K562 (cell line): Measurements from ENCODE around the gene PARS2. TPM values are rescaled to one million over a fixed set of nuclear protein-coding genes. Genes with fewer than 3 reads are reported as not detected.

ENCODE experiments used
- CHD4 ChIP-seq: fragments of 200-600 bp; sonication (generic); IDR thresholded peaks from 3 replicates; pipeline ENCODE4 v1.6.1; 2012; ENCODE audit warnings: low read depth, mild to moderate bottlenecking, mixed read lengths, low read length, inconsistent platforms; ENCODE audit not compliant: insufficient read depth, insufficient replicate concordance, poor library complexity, severe bottlenecking
- GABPB2 ChIP-seq: fragments of 250-450 bp; sonication (Bioruptor Pico); conservative IDR thresholded peaks from 2 replicates; pipeline ENCODE4 v1.5.1; 2021; ENCODE audit warnings: mild to moderate bottlenecking
- GATA2 ChIP-seq: sonication (generic); formaldehyde crosslinking; IDR thresholded peaks from 2 replicates; pipeline ENCODE4 v1.4.0; 2020; ENCODE audit warnings: mild to moderate bottlenecking, missing genetic modification reagents
- HDGF ChIP-seq: fragments of 450-650 bp; IDR thresholded peaks from 2 replicates; pipeline ENCODE4 v1.6.1; 2016
- L3MBTL2 ChIP-seq: fragments of 450-650 bp; IDR thresholded peaks from 2 replicates; pipeline ENCODE4 v1.6.1; 2016; ENCODE audit warnings: mild to moderate bottlenecking, moderate library complexity
- NCOA4 ChIP-seq: fragments of 450-650 bp; IDR thresholded peaks from 2 replicates; pipeline ENCODE4 v1.6.1; 2018; ENCODE audit warnings: mild to moderate bottlenecking; ENCODE audit not compliant: partially characterized antibody
- PURB ChIP-seq: sonication (generic); formaldehyde crosslinking; IDR thresholded peaks from 2 replicates; pipeline ENCODE4 v1.9.0; 2021; ENCODE audit warnings: low read depth, mild to moderate bottlenecking, missing genetic modification reagents
- RBBP5 ChIP-seq: fragments of 200-600 bp; sonication (generic); IDR thresholded peaks from 2 replicates; pipeline ENCODE4 v1.6.1; 2012; ENCODE audit warnings: borderline replicate concordance, mild to moderate bottlenecking, low read length, control low read depth, inconsistent platforms; ENCODE audit not compliant: insufficient read depth, poor library complexity, severe bottlenecking
- SMARCE1 ChIP-seq: fragments of 450-650 bp; IDR thresholded peaks from 2 replicates; pipeline ENCODE4 v1.7.1; 2016; ENCODE audit warnings: mild to moderate bottlenecking
- ZBTB1 ChIP-seq: sonication (generic); formaldehyde crosslinking; IDR thresholded peaks from 2 replicates; pipeline ENCODE4 v1.8.1; 2023; ENCODE audit warnings: missing genetic modification reagents, low read depth, mild to moderate bottlenecking, borderline replicate concordance
- ZC3H11A ChIP-seq: IDR thresholded peaks from 2 replicates; pipeline ENCODE4 v1.6.1; 2012; ENCODE audit warnings: low read depth, low read length, improper control_type of control experiment
- polyA plus RNA-seq, 8 experiments: library from polyadenylated mRNA; depleted of rRNA in 4 of 8; stranded (reverse) in 5 of 8; unstranded in 3 of 8; fragments of >200 nt; fragmentation: Nextera tagmentation in 2 of 8; fragmentation: Illumina TruSeq in 1 of 8; extraction: Ambion mirVana in 2 of 8; extraction: Trizol in 1 of 8; gene quantifications; 2 replicates each; pipeline versions ENCODE4 v1.2.1 to v1.2.3, GENCODE V29; 2011 to 2014; ENCODE audit warnings: inconsistent platforms in 1 of 8, missing spikeins in 1 of 8
- total RNA-seq, 7 experiments: library from RNA; depleted of rRNA in 6 of 7; stranded (reverse); fragments of >200 nt in 6 of 7; fragmentation: Illumina TruSeq in 2 of 7; extraction: Trizol in 2 of 7; gene quantifications; 2 replicates each; pipeline versions ENCODE4 v1.2.1 to v1.2.3, GENCODE V29; 2011 to 2021; ENCODE audit warnings: low replicate concordance in 1 of 7
- TF ChIP-seq, protein P1 (sequence below): sonication (generic); formaldehyde crosslinking; IDR thresholded peaks from 2 replicates; pipeline ENCODE4 v1.8.1; 2023; ENCODE audit warnings: mild to moderate bottlenecking, missing genetic modification reagents, moderate library complexity
- TF ChIP-seq, protein P2 (sequence below), 2 experiments: fragments of 450-650 bp; formaldehyde crosslinking in 1 of 2; IDR thresholded peaks; 2 replicates each; pipeline versions ENCODE4 v1.4.0 to v1.6.1; 2014 to 2020; ENCODE audit warnings: mild to moderate bottlenecking in 2 of 2, borderline replicate concordance in 1 of 2, low read depth in 1 of 2
- TF ChIP-seq, protein P3 (sequence below): fragments of 250-450 bp; sonication (Bioruptor Pico); IDR thresholded peaks from 2 replicates; pipeline ENCODE4 v1.5.0; 2021
- TF ChIP-seq, protein P4 (sequence below): fragments of 250-450 bp; sonication (Bioruptor Pico); IDR thresholded peaks from 2 replicates; pipeline ENCODE4 v1.8.0; 2021; ENCODE audit warnings: moderate library complexity, mild to moderate bottlenecking, inconsistent platforms

The PARS2 gene
- total and polyA plus RNA-seq, 9 of the 15 experiments (the other 6 are each of a cell fraction or from before 2014, with no cell fraction given) = 6.3 to 12.4 (median 7.9) TPM

DNA sequence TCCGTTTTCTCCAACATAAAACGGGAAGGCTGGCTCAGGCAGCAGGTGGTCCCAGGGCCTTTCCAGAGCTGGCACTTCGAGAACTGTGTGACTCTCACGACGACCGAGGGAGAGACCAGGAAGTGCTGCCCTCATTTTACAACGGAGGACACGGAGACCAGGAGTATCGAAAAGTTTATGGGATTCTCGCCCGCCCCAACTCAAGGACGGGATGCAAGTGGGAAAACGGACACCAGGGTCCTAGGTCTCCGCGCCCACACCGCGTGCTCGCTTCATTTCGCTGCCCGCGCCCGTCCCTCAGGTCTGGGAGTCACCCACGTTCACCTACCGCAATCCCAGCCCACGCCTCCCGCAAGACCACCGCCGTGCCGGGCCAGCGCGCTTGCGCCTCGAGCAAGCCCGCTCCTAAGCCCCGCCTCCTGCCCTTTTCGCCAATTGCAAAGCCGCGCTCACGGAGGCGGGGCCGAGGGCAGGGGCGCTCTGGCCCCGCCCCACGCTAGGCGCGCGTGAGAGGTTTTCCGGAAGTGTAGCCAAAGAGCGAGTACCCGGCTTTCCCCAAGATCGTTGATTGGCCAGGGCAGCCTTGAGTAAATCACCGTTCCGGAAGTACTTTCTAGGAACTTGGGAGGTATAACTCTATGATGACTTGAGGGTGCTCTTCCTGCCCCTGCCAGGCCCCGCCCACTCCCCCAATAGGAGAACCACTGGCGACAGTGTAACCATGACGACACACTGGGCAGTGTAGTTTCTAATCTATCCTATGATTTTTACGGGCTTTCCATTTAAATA, at the start of gene PARS2 (continued):
- TF ChIP-seq, protein P1, sequence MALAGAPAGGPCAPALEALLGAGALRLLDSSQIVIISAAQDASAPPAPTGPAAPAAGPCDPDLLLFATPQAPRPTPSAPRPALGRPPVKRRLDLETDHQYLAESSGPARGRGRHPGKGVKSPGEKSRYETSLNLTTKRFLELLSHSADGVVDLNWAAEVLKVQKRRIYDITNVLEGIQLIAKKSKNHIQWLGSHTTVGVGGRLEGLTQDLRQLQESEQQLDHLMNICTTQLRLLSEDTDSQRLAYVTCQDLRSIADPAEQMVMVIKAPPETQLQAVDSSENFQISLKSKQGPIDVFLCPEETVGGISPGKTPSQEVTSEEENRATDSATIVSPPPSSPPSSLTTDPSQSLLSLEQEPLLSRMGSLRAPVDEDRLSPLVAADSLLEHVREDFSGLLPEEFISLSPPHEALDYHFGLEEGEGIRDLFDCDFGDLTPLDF = peak; percentile 46
- TF ChIP-seq, protein P2, sequence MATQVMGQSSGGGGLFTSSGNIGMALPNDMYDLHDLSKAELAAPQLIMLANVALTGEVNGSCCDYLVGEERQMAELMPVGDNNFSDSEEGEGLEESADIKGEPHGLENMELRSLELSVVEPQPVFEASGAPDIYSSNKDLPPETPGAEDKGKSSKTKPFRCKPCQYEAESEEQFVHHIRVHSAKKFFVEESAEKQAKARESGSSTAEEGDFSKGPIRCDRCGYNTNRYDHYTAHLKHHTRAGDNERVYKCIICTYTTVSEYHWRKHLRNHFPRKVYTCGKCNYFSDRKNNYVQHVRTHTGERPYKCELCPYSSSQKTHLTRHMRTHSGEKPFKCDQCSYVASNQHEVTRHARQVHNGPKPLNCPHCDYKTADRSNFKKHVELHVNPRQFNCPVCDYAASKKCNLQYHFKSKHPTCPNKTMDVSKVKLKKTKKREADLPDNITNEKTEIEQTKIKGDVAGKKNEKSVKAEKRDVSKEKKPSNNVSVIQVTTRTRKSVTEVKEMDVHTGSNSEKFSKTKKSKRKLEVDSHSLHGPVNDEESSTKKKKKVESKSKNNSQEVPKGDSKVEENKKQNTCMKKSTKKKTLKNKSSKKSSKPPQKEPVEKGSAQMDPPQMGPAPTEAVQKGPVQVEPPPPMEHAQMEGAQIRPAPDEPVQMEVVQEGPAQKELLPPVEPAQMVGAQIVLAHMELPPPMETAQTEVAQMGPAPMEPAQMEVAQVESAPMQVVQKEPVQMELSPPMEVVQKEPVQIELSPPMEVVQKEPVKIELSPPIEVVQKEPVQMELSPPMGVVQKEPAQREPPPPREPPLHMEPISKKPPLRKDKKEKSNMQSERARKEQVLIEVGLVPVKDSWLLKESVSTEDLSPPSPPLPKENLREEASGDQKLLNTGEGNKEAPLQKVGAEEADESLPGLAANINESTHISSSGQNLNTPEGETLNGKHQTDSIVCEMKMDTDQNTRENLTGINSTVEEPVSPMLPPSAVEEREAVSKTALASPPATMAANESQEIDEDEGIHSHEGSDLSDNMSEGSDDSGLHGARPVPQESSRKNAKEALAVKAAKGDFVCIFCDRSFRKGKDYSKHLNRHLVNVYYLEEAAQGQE (IDR thresholded peaks at IDR 0.05; ENCODE audit: borderline replicate concordance) = no peak
- TF ChIP-seq, protein P2 (CRISPR knock-in tag; IDR thresholded peaks at IDR 0.05; ENCODE audit: low read depth) = peak; percentile 85
- TF ChIP-seq, protein P3, sequence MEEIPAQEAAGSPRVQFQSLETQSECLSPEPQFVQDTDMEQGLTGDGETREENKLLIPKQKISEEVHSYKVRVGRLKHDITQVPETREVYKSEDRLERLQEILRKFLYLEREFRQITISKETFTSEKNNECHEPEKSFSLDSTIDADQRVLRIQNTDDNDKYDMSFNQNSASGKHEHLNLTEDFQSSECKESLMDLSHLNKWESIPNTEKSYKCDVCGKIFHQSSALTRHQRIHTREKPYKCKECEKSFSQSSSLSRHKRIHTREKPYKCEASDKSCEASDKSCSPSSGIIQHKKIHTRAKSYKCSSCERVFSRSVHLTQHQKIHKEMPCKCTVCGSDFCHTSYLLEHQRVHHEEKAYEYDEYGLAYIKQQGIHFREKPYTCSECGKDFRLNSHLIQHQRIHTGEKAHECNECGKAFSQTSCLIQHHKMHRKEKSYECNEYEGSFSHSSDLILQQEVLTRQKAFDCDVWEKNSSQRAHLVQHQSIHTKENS (CRISPR knock-in tag) = no peak
- TF ChIP-seq ZBTB1 (CRISPR knock-in tag) = peak; percentile 93
- 0 out of 2 replicates have a peak, but pooled peaks have one; percentile 5 for TF ChIP-seq GABPB2 (CRISPR knock-in tag)
- no peak for TF ChIP-seq PURB
- TF ChIP-seq L3MBTL2 = peak; percentile 83
- no peak for TF ChIP-seq NCOA4
- no peak for TF ChIP-seq GATA2
- TF ChIP-seq HDGF = no peak
- TF ChIP-seq, protein P4, sequence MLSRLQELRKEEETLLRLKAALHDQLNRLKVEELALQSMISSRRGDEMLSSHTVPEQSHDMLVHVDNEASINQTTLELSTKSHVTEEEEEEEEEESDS (CRISPR knock-in tag) = no peak
- TF ChIP-seq CHD4 = no peak
- TF ChIP-seq SMARCE1 = no peak
- peak; percentile 90 for TF ChIP-seq RBBP5
- TF ChIP-seq ZC3H11A = peak; percentile 33; the same call in 1 of the 2 replicates
